HepG2 (cell line): ENCODE results near the gene PBX1. TPM values are rescaled to one million over a fixed set of nuclear protein-coding genes. Genes with fewer than 3 reads are reported as not detected.

Source experiments
- ATAC-seq: fragments of 200-7000 bp; cut with Tn5 transposase; 3 replicates; pipeline ENCODE4 v1.9.1; 2020; ENCODE audit warnings: mild to moderate bottlenecking, moderate library complexity
- BruUV-seq: library from RNA; stranded (reverse); fragments of 400-500 nt; replicated peaks from 2 replicates; lab custom pipeline; 2021; lab: Mats Ljungman, UMichigan
- CTCF ChIA-PET: fragments of 300-600 bp; formaldehyde crosslinking; extraction: SDS; loops from one replicate; lab custom pipeline; 2021; ENCODE audit warnings: low total read pairs, inconsistent platforms, low intra/inter-chr PET ratio; lab: Yijun Ruan, JAX
- POLR2A ChIA-PET: fragments of 350-600 bp; sonication (Branson Sonifier 250); formaldehyde crosslinking; loops from one replicate; lab custom pipeline; 2020; ENCODE audit warnings: antibody characterized with exemption, inconsistent platforms; lab: Yijun Ruan, JAX
- DNase-seq: peaks from one replicate; pipeline ENCODE4 v3.0.0-alpha.2; 2015; ENCODE audit warnings: low spot score
- FAIRE-seq: peaks from 3 replicates; lab custom pipeline; 2011; peaks lifted over from hg19 to GRCh38; lab: Jason Lieb, UNC
- H2AFZ ChIP-seq: one replicate; pipeline ENCODE4 v1.6.1; 2011; ENCODE audit warnings: low read length, inconsistent platforms
- H3K27ac ChIP-seq: fragments of 300-600 bp; 3 replicates; pipeline ENCODE4 v1.8.0; 2011; ENCODE audit warnings: mixed run types, mild to moderate bottlenecking, mixed read lengths, low read length, inconsistent platforms; ENCODE audit not compliant: insufficient read depth; ENCODE audit errors: extremely low read length
- H3K27me3 ChIP-seq, 2 experiments: fragments of 200-600 bp in 1 of 2; 2 replicates in 1 of 2; 3 replicates in 1 of 2; pipeline versions ENCODE4 v1.6.0 to v1.8.0; 2011; ENCODE audit warnings: low read length in 2 of 2, mild to moderate bottlenecking in 2 of 2, moderate library complexity in 2 of 2, inconsistent platforms in 1 of 2; ENCODE audit not compliant: insufficient read depth in 2 of 2, control insufficient read depth in 1 of 2
- H3K36me3 ChIP-seq, 2 experiments: fragments of 200-600 bp in 1 of 2; replicated peaks in 1 of 2; 2 replicates in 1 of 2; 3 replicates in 1 of 2; pipeline versions ENCODE4 v1.5.1 to v1.8.0; 2011; ENCODE audit warnings: low read length in 2 of 2, inconsistent platforms in 1 of 2; ENCODE audit not compliant: insufficient read depth in 2 of 2, control insufficient read depth in 1 of 2
- H3K4me1 ChIP-seq: 2 replicates; pipeline ENCODE4 v1.5.1; 2012; ENCODE audit warnings: low read length, inconsistent platforms; ENCODE audit not compliant: insufficient read depth
- H3K4me2 ChIP-seq: 2 replicates; pipeline ENCODE4 v1.6.0; 2011; ENCODE audit warnings: low read depth, low read length, inconsistent platforms
- H3K4me3 ChIP-seq, 3 experiments: fragments of 200-600 bp in 1 of 3; sonication (generic), shearing (Covaris generic) in 1 of 3; replicated peaks in 1 of 3; 2 replicates each; pipeline ENCODE4 v1.5.1; 2011 to 2016; ENCODE audit warnings: low read length in 3 of 3, inconsistent platforms in 2 of 3, low read depth in 2 of 3, mild to moderate bottlenecking in 2 of 3, control low read depth in 1 of 3, mixed read lengths in 1 of 3; ENCODE audit not compliant: insufficient read depth in 1 of 3
- H3K79me2 ChIP-seq: one replicate; pipeline ENCODE4 v1.6.1; 2011; ENCODE audit warnings: low read length, inconsistent platforms; ENCODE audit not compliant: insufficient read depth
- H3K9ac ChIP-seq: 2 replicates; pipeline ENCODE4 v1.6.0; 2011; ENCODE audit warnings: mild to moderate bottlenecking, low read depth, low read length, inconsistent platforms; ENCODE audit not compliant: insufficient read depth
- H3K9me3 ChIP-seq: 2 replicates; pipeline ENCODE4 v1.5.1; 2012; ENCODE audit warnings: mild to moderate bottlenecking, low read length
- H4K20me1 ChIP-seq: 2 replicates; pipeline ENCODE4 v1.6.0; 2011; ENCODE audit warnings: inconsistent platforms, mild to moderate bottlenecking, low read length, moderate library complexity; ENCODE audit not compliant: insufficient read depth
- ARHGAP35 ChIP-seq: sonication (generic); formaldehyde crosslinking; IDR thresholded peaks from 2 replicates; pipeline ENCODE4 v1.9.0; 2022; ENCODE audit warnings: mild to moderate bottlenecking, inconsistent platforms, moderate library complexity, missing genetic modification reagents, borderline replicate concordance
- CREM ChIP-seq, 2 experiments: sonication (generic) in 1 of 2; formaldehyde crosslinking in 1 of 2; IDR thresholded peaks; 2 replicates each; pipeline versions ENCODE4 v1.4.0 to v1.6.1; 2016 to 2020; ENCODE audit warnings: antibody characterized with exemption in 1 of 2, mild to moderate bottlenecking in 1 of 2, missing genetic modification reagents in 1 of 2
- EHMT2 ChIP-seq: fragments of 200-600 bp; sonication (generic); IDR thresholded peaks from 2 replicates; pipeline ENCODE4 v1.7.0; 2017; ENCODE audit warnings: antibody characterized with exemption, low read depth, low read length, borderline replicate concordance
- ETV5 ChIP-seq: IDR thresholded peaks from 2 replicates; pipeline ENCODE4 v1.6.1; 2018; ENCODE audit warnings: missing biosample characterization, missing genetic modification reagents, inconsistent platforms, borderline replicate concordance
- KDM4B ChIP-seq: sonication (generic); formaldehyde crosslinking; IDR thresholded peaks from 2 replicates; pipeline ENCODE4 v1.4.0; 2020; ENCODE audit warnings: missing genetic modification reagents
- RXRB ChIP-seq: IDR thresholded peaks from 2 replicates; pipeline ENCODE4 v1.6.1; 2016; ENCODE audit warnings: borderline replicate concordance, missing genetic modification reagents, missing compliant biosample characterization
- SMARCE1 ChIP-seq: fragments of 450-650 bp; IDR thresholded peaks from 2 replicates; pipeline ENCODE4 v1.6.1; 2017; ENCODE audit warnings: borderline replicate concordance
- SNRNP70 ChIP-seq: fragments of 200-400 bp; formaldehyde crosslinking; IDR thresholded peaks from 2 replicates; pipeline ENCODE4 v1.6.1; 2017; ENCODE audit warnings: mild to moderate bottlenecking, low read depth, low read length, moderate library complexity
- ZBTB38 ChIP-seq: sonication (generic); formaldehyde crosslinking; IDR thresholded peaks from 2 replicates; pipeline ENCODE4 v1.5.1; 2020; ENCODE audit warnings: mild to moderate bottlenecking, missing genetic modification reagents
- ZFP36L1 ChIP-seq: sonication (generic); formaldehyde crosslinking; IDR thresholded peaks from 2 replicates; pipeline ENCODE4 v1.8.0; 2022; ENCODE audit warnings: mild to moderate bottlenecking, missing genetic modification reagents, moderate library complexity
- ZFP41 ChIP-seq: sonication (generic); formaldehyde crosslinking; IDR thresholded peaks from 2 replicates; pipeline ENCODE4 v1.4.0; 2020; ENCODE audit warnings: mild to moderate bottlenecking, missing genetic modification reagents, borderline replicate concordance
- ZNF3 ChIP-seq: IDR thresholded peaks from 2 replicates; pipeline ENCODE4 v1.7.0; 2017; ENCODE audit warnings: inconsistent platforms
- ZNF660 ChIP-seq: sonication (generic); formaldehyde crosslinking; IDR thresholded peaks from 2 replicates; pipeline ENCODE4 v1.5.1; 2020; ENCODE audit warnings: mild to moderate bottlenecking, low read depth, missing genetic modification reagents, borderline replicate concordance
- WGBS: methylation state at CpG from one replicate; pipeline ENCODE4 v1.1.6; 2017; ENCODE audit warnings: low lambda C conversion rate; 5-methylcytosine and 5-hydroxymethylcytosine counted together
- in situ Hi-C: cut with HindIII; loops from 2 replicates; pipeline ENCODE4 v1.10.0; 2017; ENCODE audit warnings: low pct_unique_long_range_greater_than_20kb; ENCODE audit not compliant: extremely low pct_ligation_motif_present
- intact Hi-C: fragments of 100-400 bp; cut with micrococcal nuclease; formaldehyde crosslinking; loops from one replicate; pipeline ENCODE4 v1.10.0; 2022; ENCODE audit not compliant: unreplicated experiment
- polyA plus RNA-seq, 8 experiments: library from polyadenylated mRNA; depleted of rRNA in 3 of 8; stranded (reverse) in 7 of 8; unstranded in 1 of 8; fragments of >200 nt; fragmentation: Illumina TruSeq in 4 of 8; extraction: Trizol in 4 of 8; gene quantifications; 2 replicates each; pipeline versions ENCODE4 v1.2.1 to v1.2.3, GENCODE V29; 2011 to 2016; ENCODE audit warnings: low read depth in 4 of 8, missing spikeins in 1 of 8, mixed read lengths in 1 of 8; ENCODE audit not compliant: insufficient read depth in 1 of 8
- total RNA-seq, 5 experiments: library from RNA; depleted of rRNA; stranded (reverse); fragments of >200 nt; fragmentation: Illumina TruSeq; extraction: Trizol; gene quantifications; 2 replicates each; pipeline ENCODE4 v1.2.3, GENCODE V29; 2016; ENCODE audit warnings: low read depth in 1 of 5
- TF ChIP-seq, protein P1 (sequence below): sonication (generic); formaldehyde crosslinking; IDR thresholded peaks from 2 replicates; pipeline ENCODE4 v1.8.1; 2023; ENCODE audit warnings: mild to moderate bottlenecking, missing genetic modification reagents
- TF ChIP-seq, protein P2 (sequence below): sonication (generic); formaldehyde crosslinking; IDR thresholded peaks from 2 replicates; pipeline ENCODE4 v1.4.0; 2020; ENCODE audit warnings: mild to moderate bottlenecking, missing genetic modification reagents, borderline replicate concordance
- TF ChIP-seq, protein P3 (sequence below): sonication (generic); formaldehyde crosslinking; IDR thresholded peaks from 2 replicates; pipeline ENCODE4 v1.5.1; 2020; ENCODE audit warnings: missing genetic modification reagents, mild to moderate bottlenecking, borderline replicate concordance
- TF ChIP-seq, protein P4 (sequence below): sonication (generic); formaldehyde crosslinking; IDR thresholded peaks from 2 replicates; pipeline ENCODE4 v1.5.0; 2020; ENCODE audit warnings: missing genetic modification reagents
- TF ChIP-seq, protein P5 (sequence below): IDR thresholded peaks from 2 replicates; pipeline ENCODE4 v1.6.1; 2016

PBX1 gene
- total and polyA plus RNA-seq, 2 of the 13 experiments (the other 11 are each of a cell fraction or from before 2014, with no cell fraction given), result 0.24 TPM; not detected in 1

DNA sequence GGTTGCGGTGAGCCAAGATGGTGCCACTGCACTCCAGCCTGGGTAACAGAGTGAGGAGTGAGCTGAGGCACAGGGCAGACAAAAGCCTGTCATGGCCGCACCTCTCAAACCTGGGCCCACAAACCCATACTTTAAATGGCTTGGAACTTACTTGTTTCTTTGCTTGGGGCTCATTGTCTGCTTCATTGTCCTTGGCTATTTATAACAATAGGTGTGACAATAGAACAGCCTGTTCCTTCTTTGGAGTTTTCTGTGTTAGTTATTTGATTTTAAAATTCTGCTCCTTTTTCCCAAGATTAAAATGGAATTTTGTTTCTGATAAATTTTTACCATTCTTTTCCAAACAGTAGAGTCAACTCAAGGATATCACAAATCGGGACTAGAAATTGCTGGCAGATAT lies 94.7 kb downstream of the PBX1 start (continued):
- TF ChIP-seq ZFP41 (CRISPR knock-in tag), result no peak

DNA sequence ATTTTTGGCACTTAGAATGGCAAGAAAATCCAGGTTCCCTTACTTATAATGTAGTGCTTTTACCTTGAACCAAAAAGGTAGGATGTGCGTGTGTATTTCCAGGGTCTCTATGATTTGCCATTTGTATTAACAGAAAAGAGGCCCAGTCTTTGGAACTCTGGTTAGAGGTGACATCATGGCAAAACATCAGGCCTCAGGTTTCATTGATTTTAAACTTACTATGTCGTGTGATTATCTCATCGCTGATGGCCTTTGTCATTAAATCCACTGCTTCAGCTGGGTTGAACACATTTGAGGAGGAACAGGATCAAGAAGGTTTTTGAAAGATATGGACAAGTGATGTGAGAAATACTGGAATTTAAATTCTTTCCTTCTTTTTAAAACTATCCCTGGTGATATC lies 95.2 kb downstream of the PBX1 start:
- no TSS peak for BruUV-seq
- H2AFZ ChIP-seq, result no peak overlapping the region
- H3K36me3 ChIP-seq, result no peaks in the 10 kb centered on the region
- no peak for ATAC-seq
- POLR2A ChIA-PET, result no interaction called here
- H3K27ac ChIP-seq, result no peak overlapping the region
- no peaks in the 10 kb centered on the region for H4K20me1 ChIP-seq
- in situ Hi-C loops (no loop called here), intact Hi-C loops (no loop called here)
- no peak overlapping the region for H3K4me3 ChIP-seq
- H3K9ac ChIP-seq, result no peak overlapping the region
- FAIRE-seq, result no peak
- no peaks in the 10 kb centered on the region for H3K79me2 ChIP-seq
- H3K9me3 ChIP-seq, result no peaks in the 10 kb centered on the region
- WGBS, result 76% methylated on average over 3 of the region's 3 CpGs
- H3K27me3 ChIP-seq, result no peaks in the 10 kb centered on the region
- no peak overlapping the region for H3K4me2 ChIP-seq
- no peak for DNase-seq
- H3K4me1 ChIP-seq, result no peaks in the 10 kb centered on the region
- CTCF ChIA-PET, result no interaction called here
- no peak for TF ChIP-seq SNRNP70
- no peak for TF ChIP-seq ZNF660
- TF ChIP-seq, protein P1, sequence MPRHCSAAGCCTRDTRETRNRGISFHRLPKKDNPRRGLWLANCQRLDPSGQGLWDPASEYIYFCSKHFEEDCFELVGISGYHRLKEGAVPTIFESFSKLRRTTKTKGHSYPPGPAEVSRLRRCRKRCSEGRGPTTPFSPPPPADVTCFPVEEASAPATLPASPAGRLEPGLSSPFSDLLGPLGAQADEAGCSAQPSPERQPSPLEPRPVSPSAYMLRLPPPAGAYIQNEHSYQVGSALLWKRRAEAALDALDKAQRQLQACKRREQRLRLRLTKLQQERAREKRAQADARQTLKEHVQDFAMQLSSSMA (CRISPR knock-in tag), result no peak
- no peak for TF ChIP-seq EHMT2
- TF ChIP-seq CREM (IDR thresholded peaks at IDR 0.05), result no peak
- no peak for TF ChIP-seq CREM (CRISPR knock-in tag; IDR thresholded peaks at IDR 0.05)
- no peak for TF ChIP-seq ZFP36L1 (CRISPR knock-in tag)
- no peak for TF ChIP-seq KDM4B (CRISPR knock-in tag)
- TF ChIP-seq ZNF3 (CRISPR knock-in tag), result no peak
- no peak for TF ChIP-seq ZBTB38 (CRISPR knock-in tag)
- no peak for TF ChIP-seq ETV5 (CRISPR knock-in tag)
- TF ChIP-seq RXRB (CRISPR knock-in tag), result no peak
- no peak for TF ChIP-seq ARHGAP35 (CRISPR knock-in tag)
- TF ChIP-seq, protein P2, sequence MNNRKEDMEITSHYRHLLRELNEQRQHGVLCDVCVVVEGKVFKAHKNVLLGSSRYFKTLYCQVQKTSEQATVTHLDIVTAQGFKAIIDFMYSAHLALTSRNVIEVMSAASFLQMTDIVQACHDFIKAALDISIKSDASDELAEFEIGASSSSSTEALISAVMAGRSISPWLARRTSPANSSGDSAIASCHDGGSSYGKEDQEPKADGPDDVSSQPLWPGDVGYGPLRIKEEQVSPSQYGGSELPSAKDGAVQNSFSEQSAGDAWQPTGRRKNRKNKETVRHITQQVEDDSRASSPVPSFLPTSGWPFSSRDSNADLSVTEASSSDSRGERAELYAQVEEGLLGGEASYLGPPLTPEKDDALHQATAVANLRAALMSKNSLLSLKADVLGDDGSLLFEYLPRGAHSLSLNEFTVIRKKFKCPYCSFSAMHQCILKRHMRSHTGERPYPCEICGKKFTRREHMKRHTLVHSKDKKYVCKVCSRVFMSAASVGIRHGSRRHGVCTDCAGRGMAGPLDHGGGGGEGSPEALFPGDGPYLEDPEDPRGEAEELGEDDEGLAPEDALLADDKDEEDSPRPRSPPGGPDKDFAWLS, result no peak
- TF ChIP-seq, protein P3, sequence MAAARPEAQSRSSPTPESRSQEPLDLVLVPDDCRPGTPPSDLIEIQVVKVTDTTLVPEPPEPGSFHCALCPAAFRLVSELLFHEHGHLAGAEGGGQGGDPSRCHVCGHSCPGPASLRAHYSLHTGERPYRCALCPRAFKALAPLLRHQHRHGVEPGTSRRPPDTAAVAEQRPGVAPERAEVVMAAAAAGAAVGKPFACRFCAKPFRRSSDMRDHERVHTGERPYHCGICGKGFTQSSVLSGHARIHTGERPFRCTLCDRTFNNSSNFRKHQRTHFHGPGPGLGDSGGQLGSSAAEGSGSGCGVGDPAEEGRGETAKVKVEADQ, result no peak
- TF ChIP-seq, protein P4, sequence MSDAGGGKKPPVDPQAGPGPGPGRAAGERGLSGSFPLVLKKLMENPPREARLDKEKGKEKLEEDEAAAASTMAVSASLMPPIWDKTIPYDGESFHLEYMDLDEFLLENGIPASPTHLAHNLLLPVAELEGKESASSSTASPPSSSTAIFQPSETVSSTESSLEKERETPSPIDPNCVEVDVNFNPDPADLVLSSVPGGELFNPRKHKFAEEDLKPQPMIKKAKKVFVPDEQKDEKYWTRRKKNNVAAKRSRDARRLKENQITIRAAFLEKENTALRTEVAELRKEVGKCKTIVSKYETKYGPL (CRISPR knock-in tag), result no peak
- TF ChIP-seq, protein P5, sequence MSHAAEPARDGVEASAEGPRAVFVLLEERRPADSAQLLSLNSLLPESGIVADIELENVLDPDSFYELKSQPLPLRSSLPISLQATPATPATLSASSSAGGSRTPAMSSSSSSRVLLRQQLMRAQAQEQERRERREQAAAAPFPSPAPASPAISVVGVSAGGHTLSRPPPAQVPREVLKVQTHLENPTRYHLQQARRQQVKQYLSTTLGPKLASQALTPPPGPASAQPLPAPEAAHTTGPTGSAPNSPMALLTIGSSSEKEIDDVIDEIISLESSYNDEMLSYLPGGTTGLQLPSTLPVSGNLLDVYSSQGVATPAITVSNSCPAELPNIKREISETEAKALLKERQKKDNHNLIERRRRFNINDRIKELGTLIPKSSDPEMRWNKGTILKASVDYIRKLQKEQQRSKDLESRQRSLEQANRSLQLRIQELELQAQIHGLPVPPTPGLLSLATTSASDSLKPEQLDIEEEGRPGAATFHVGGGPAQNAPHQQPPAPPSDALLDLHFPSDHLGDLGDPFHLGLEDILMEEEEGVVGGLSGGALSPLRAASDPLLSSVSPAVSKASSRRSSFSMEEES (CRISPR knock-in tag), result no peak
- TF ChIP-seq SMARCE1, result no peak
